ENCODE data around the gene DDX47. TPM values are rescaled to one million over a fixed set of nuclear protein-coding genes. Genes with fewer than 3 reads are reported as not detected.
"Not testable (repeated sequence)": the region's sequence is repeated elsewhere in the genome, so short reads cannot be mapped to it uniquely, and the experiment has no call there.

Gene DDX47
- total RNA-seq, 1 donor from 2014 or later: 42.0 TPM

DNA sequence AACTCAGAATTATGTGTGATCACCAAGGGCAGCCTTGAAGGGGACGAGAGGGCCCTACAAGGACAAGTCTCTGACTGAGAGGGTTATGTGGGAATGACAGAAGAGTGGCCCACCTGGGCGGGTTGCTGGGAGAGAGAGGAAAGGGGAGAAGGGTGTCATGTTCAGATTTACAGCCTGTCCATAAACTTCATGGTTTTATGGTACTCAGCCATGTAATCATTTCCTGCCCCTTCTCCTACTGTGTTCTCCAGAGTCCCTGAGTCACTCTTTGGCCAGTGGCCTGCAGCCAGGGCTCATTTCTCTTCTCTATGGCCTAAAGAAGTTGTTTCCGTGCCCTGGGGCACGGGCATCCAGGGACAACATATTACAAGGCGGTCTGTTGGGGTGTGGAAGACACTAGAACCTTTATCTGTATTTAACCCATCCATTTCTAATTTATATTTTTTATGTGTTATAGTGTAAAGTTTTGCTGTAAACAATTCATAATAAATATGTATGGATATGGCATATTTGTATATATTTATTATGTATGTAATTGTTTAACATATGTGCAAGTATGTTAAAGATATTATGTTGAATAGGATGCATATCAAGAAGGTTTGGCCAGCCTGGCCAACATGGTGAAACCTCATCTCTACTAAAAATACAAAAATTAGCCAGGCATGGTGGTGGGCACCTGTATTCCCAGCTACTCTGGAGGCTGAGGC is 26.9 kb downstream of the DDX47 start:
- DNase-seq (ENCODE audit: extremely low spot score in 2 of 2): no peak
- H3K36me3 ChIP-seq: no peaks in the 10 kb centered on the region
- no peaks in the 10 kb centered on the region for H3K27me3 ChIP-seq
- intact Hi-C loops (cut with DNase I): loop anchor here (10.0 kb wide), 1 partner anchor 135 kb away; no protein-coding TSS in a partner anchor
- H3K9me3 ChIP-seq: no peaks in the 10 kb centered on the region
- H3K4me3 ChIP-seq: no peak overlapping the region
- H3K27ac ChIP-seq: no peak overlapping the region
- H3K4me1 ChIP-seq: peaks cover 10% of the 10 kb centered on the region
- TF ChIP-seq POLR2A (IDR thresholded peaks at IDR 0.05) (no peak), POLR2AphosphoS5 (IDR thresholded peaks at IDR 0.05; ENCODE audit: insufficient read depth in 1 of 2, low read depth in 1 of 2) (no peak)
- TF ChIP-seq, protein P1, sequence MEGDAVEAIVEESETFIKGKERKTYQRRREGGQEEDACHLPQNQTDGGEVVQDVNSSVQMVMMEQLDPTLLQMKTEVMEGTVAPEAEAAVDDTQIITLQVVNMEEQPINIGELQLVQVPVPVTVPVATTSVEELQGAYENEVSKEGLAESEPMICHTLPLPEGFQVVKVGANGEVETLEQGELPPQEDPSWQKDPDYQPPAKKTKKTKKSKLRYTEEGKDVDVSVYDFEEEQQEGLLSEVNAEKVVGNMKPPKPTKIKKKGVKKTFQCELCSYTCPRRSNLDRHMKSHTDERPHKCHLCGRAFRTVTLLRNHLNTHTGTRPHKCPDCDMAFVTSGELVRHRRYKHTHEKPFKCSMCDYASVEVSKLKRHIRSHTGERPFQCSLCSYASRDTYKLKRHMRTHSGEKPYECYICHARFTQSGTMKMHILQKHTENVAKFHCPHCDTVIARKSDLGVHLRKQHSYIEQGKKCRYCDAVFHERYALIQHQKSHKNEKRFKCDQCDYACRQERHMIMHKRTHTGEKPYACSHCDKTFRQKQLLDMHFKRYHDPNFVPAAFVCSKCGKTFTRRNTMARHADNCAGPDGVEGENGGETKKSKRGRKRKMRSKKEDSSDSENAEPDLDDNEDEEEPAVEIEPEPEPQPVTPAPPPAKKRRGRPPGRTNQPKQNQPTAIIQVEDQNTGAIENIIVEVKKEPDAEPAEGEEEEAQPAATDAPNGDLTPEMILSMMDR (IDR thresholded peaks at IDR 0.05): no peak

DNA sequence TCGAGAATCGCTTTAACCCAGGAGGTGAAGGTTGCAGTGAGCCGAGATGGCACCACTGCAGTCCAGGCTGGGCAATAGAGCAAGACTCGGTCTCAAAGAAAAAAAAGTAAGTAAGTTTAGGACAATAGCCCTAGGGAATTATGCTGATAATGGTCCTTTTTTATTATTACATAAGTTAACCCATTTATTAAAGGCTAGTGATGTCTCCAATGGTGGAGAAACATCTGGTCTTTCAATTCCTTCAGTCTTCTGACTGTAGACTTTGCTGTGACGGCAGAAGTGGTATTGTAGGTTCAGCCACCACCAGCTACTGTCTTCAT is 27.4 kb downstream of the DDX47 start:
- intact Hi-C loops (cut with DNase I): no loop called here
- no peaks in the 10 kb centered on the region for H3K36me3 ChIP-seq

DNA sequence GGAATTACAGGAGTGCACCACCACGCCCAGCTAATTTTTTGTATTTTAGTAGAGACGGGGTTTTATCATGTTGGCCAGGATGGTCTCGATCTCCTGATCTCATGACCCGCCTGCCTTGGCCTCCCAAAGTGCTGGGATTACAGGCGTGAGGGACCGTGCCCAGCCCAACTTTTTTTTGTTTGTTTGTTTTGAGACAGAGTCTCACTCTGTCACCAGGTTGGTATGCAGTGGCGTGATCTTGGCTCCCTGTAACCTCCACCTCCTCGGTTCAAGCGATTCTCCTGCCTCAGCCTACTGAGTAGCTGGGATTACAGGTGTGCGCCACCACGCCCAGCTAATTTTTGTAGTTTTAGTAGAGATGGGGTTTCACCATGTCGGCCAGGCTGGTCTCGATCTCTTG is 28.3 kb downstream of the DDX47 start:
- H3K36me3 ChIP-seq; DNase-seq (ENCODE audit: extremely low spot score in 2 of 2); H3K9me3 ChIP-seq; intact Hi-C loops (cut with DNase I); H3K27ac ChIP-seq; H3K4me1 ChIP-seq; H3K4me3 ChIP-seq; H3K27me3 ChIP-seq: not testable (repeated sequence)

More for the DNA sequence above, 27.4 kb downstream of the DDX47 start:
- TF ChIP-seq POLR2AphosphoS5 (IDR thresholded peaks at IDR 0.05; ENCODE audit: insufficient read depth in 1 of 2, low read depth in 1 of 2) (no peak), POLR2A (IDR thresholded peaks at IDR 0.05) (no peak)
- TF ChIP-seq, protein P1 (IDR thresholded peaks at IDR 0.05): no peak
- Histone ChIP-seq H3K4me3 (no peak overlapping the region), H3K4me1 (peaks cover 7% of the 10 kb centered on the region), H3K27ac (no peak overlapping the region), H3K27me3 (no peaks in the 10 kb centered on the region), H3K9me3 (no peaks in the 10 kb centered on the region)
- no peak for DNase-seq (ENCODE audit: extremely low spot score in 2 of 2)

DNA sequence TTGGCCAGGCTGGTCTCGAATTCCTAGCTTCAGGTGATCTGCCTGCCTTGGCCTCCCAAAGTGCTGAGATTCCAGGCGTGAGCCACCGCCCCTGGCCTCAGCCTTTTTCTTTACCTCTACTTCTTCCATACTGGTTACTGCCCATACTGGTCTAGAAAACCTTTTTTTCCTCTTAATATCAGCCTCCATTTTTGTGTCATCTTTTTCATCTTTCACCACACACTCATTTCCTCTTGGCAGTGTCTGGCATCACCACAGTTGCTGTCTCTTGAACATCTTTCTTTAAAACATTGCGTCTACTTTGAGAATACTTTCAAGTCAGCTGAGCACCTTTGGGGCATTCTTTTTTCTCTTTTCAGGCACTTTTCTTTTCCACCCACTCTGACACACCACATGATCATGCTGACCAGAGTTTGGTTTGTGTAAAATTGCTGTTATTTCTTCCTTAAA is 32.7 kb downstream of the DDX47 start:
- no peak overlapping the region for H3K4me3 ChIP-seq
- intact Hi-C loops (cut with DNase I): no loop called here
- H3K4me1 ChIP-seq: no peaks in the 10 kb centered on the region
- no peaks in the 10 kb centered on the region for H3K27me3 ChIP-seq
- no peak for DNase-seq (ENCODE audit: extremely low spot score in 2 of 2)
- no peak overlapping the region for H3K27ac ChIP-seq
- H3K9me3 ChIP-seq: no peaks in the 10 kb centered on the region
- no peaks in the 10 kb centered on the region for H3K36me3 ChIP-seq
- TF ChIP-seq, protein P1 (IDR thresholded peaks at IDR 0.05): no peak
- TF ChIP-seq POLR2A (IDR thresholded peaks at IDR 0.05) (no peak), POLR2AphosphoS5 (IDR thresholded peaks at IDR 0.05; ENCODE audit: insufficient read depth in 1 of 2, low read depth in 1 of 2) (no peak)

DNA sequence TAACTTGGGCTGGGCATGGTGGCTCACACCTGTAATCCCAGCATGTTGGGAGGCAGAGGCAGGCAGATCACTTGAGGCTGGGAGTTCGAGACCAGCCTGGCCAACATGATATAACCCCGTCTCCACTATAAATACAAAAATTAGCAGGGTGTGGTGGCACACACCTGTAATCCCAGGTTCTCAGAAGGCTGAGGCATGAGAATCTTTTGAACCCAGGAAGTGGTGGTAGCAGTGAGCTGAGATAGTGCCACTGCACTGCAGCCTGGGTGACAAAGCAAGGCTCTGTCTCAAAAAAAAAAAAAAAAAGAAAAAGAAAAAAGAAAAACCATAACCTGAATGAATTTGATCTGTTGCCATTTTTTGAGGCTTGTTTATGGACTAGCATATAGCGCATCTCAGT is 33.6 kb downstream of the DDX47 start:
- H3K27ac ChIP-seq; H3K4me1 ChIP-seq; H3K36me3 ChIP-seq; intact Hi-C loops (cut with DNase I); H3K27me3 ChIP-seq; H3K9me3 ChIP-seq; H3K4me3 ChIP-seq; DNase-seq (ENCODE audit: extremely low spot score in 2 of 2): not testable (repeated sequence)

DNA sequence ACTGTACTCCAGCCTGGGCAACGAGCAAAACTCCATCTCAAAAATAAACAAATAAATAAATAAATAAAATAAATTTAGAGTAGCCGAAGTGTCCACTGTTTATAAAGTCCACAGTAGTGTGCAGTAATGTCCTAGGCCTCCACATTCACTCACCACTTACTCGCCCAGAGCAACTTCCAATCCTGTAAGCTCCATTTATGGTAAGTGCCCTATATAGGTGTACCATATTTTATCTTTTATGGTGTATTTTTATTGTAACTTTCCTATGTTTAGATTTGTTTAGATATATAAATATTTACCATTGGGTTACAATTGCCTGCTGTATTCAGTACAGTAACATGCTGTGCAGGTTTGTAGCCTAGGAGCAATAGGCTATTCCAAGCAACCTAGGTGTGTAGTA is 40.3 kb downstream of the DDX47 start:
- Histone ChIP-seq H3K9me3 (no peaks in the 10 kb centered on the region), H3K27ac (no peak overlapping the region), H3K27me3 (no peaks in the 10 kb centered on the region), H3K4me3 (no peak overlapping the region), H3K4me1 (no peaks in the 10 kb centered on the region), H3K36me3 (no peaks in the 10 kb centered on the region)
- no peak for TF ChIP-seq POLR2A (IDR thresholded peaks at IDR 0.05)
- no peak for TF ChIP-seq POLR2AphosphoS5 (IDR thresholded peaks at IDR 0.05; ENCODE audit: insufficient read depth in 1 of 2, low read depth in 1 of 2)
- TF ChIP-seq, protein P1 (IDR thresholded peaks at IDR 0.05): no peak
- DNase-seq (ENCODE audit: extremely low spot score in 2 of 2): no peak
- intact Hi-C loops (cut with DNase I): no loop called here
